Upper lobe of left lung (tissue), 4 donors: Measurements from ENCODE around the gene DNAJC18.

Source experiments
- CTCF ChIP-seq, 6 experiments: fragments of 450-650 bp in 4 of 6; fragments of 200-600 bp in 2 of 6; sonication (generic) in 2 of 6; IDR thresholded peaks; one replicate each; pipeline ENCODE4 v1.5.1; 2016 to 2019; ENCODE audit warnings: antibody characterized with exemption in 6 of 6
- EP300 ChIP-seq, 4 donors: sonication (generic); formaldehyde crosslinking; IDR thresholded peaks; one replicate each; pipeline ENCODE4 v1.5.1; 2017; ENCODE audit warnings: antibody characterized with exemption in 4 of 4, control low read depth in 2 of 4
- POLR2A ChIP-seq, 4 donors: fragments of 450-650 bp; IDR thresholded peaks; one replicate each; pipeline ENCODE4 v1.5.1; 2016 to 2017; ENCODE audit warnings: antibody characterized with exemption in 4 of 4, mild to moderate bottlenecking in 2 of 4
- POLR2AphosphoS5 ChIP-seq, 2 donors: sonication (generic); formaldehyde crosslinking; IDR thresholded peaks; one replicate each; pipeline ENCODE4 v1.5.1; 2017; ENCODE audit warnings: antibody characterized with exemption in 2 of 2

GRCh38 chr5:139481580-139482049 is 42.3 kb upstream of the DNAJC18 start:
- TF ChIP-seq CTCF (IDR thresholded peaks at IDR 0.05) (peak in 5 of 6 experiments; percentile 10 to 40 (median 27)), POLR2A (IDR thresholded peaks at IDR 0.05) (no peak), POLR2AphosphoS5 (IDR thresholded peaks at IDR 0.05) (no peak), EP300 (IDR thresholded peaks at IDR 0.05) (no peak)
